CD4-positive, CD25-positive, alpha-beta regulatory T cell (primary cell): ENCODE results near the gene STARD10. TPM values are rescaled to one million over a fixed set of nuclear protein-coding genes. Genes with fewer than 3 reads are reported as not detected.
A peak's percentile ranks its signal among the peaks of the same experiment; 100 is the strongest.
"Not testable (repeated sequence)": the region's sequence is repeated elsewhere in the genome, so short reads cannot be mapped to it uniquely, and the experiment has no call there.

Experiments used
- ATAC-seq, 2 donors: fragments of 150-1000 bp; cut with Tn5 transposase; one replicate each; pipeline ENCODE4 v1.10.0; 2021; ENCODE audit warnings: low read depth in 2 of 2, moderate number of reproducible peaks in 2 of 2, moderate library complexity in 1 of 2
- DNase-seq, 3 donors: peaks; one replicate each; pipeline versions ENCODE4 v3.0.0 to v3.0.0-alpha.2; 2012 to 2022; ENCODE audit warnings: mixed read lengths in 1 of 3
- H3K27ac ChIP-seq: one replicate; pipeline ENCODE4 v1.7.0; 2013; ENCODE audit warnings: mild to moderate bottlenecking, low read length; ENCODE audit not compliant: insufficient read depth, poor library complexity, severe bottlenecking
- H3K27me3 ChIP-seq: one replicate; pipeline ENCODE4 v1.7.0; 2013; ENCODE audit warnings: low read length; ENCODE audit not compliant: control insufficient read depth, insufficient read depth
- H3K36me3 ChIP-seq: one replicate; pipeline ENCODE4 v1.7.0; 2013; ENCODE audit warnings: mild to moderate bottlenecking, low read length, moderate library complexity; ENCODE audit not compliant: control insufficient read depth, insufficient read depth
- H3K4me1 ChIP-seq: 2 replicates; pipeline ENCODE4 v1.7.0; 2013; ENCODE audit warnings: mild to moderate bottlenecking, low read length; ENCODE audit not compliant: insufficient read depth, control insufficient read depth, poor library complexity, severe bottlenecking
- H3K4me3 ChIP-seq: one replicate; pipeline ENCODE4 v1.7.0; 2013; ENCODE audit warnings: low read depth, mild to moderate bottlenecking, low read length, moderate library complexity
- H3K9me3 ChIP-seq, 2 experiments: 1 replicate in 1 of 2; 2 replicates in 1 of 2; pipeline ENCODE4 v1.7.0; 2013; ENCODE audit warnings: low read length in 2 of 2, mild to moderate bottlenecking in 1 of 2, moderate library complexity in 1 of 2; ENCODE audit not compliant: control insufficient read depth in 2 of 2
- H3K27ac Mint-ChIP-seq, 3 donors: one replicate each; pipeline ENCODE4 v1.8.0; 2020 to 2022; ENCODE audit warnings: mild to moderate bottlenecking in 3 of 3, mixed read lengths in 3 of 3, moderate library complexity in 2 of 3
- H3K27me3 Mint-ChIP-seq: one replicate; pipeline ENCODE4 v1.8.0; 2022; ENCODE audit warnings: mild to moderate bottlenecking, mixed read lengths
- H3K36me3 Mint-ChIP-seq: one replicate; pipeline ENCODE4 v1.8.0; 2020; ENCODE audit warnings: mixed read lengths
- H3K4me1 Mint-ChIP-seq, 4 donors: one replicate each; pipeline ENCODE4 v1.8.0; 2020 to 2022; ENCODE audit warnings: mixed read lengths in 4 of 4, mild to moderate bottlenecking in 1 of 4
- H3K4me3 Mint-ChIP-seq, 4 donors: one replicate each; pipeline ENCODE4 v1.8.0; 2020 to 2022; ENCODE audit warnings: mild to moderate bottlenecking in 4 of 4, mixed read lengths in 4 of 4, moderate library complexity in 3 of 4
- H3K9me3 Mint-ChIP-seq, 7 donors: one replicate each; pipeline ENCODE4 v1.8.0; 2020 to 2022; ENCODE audit warnings: mixed read lengths in 7 of 7, mild to moderate bottlenecking in 3 of 7, moderate library complexity in 2 of 7
- polyA plus RNA-seq, 4 donors: library from polyadenylated mRNA; unstranded; fragments of 300-500 nt; fragmentation: Illumina TruSeq; gene quantifications; one replicate each; pipeline ENCODE4 v1.2.3, GENCODE V29; 2021
- total RNA-seq: library from RNA; stranded (reverse); gene quantifications from one replicate; pipeline ENCODE4 v1.2.3, GENCODE V29; 2022

Gene STARD10
- total and polyA plus RNA-seq, 5 donors from 2014 or later, result 11.2 to 16.8 (median 13.9) TPM

DNA sequence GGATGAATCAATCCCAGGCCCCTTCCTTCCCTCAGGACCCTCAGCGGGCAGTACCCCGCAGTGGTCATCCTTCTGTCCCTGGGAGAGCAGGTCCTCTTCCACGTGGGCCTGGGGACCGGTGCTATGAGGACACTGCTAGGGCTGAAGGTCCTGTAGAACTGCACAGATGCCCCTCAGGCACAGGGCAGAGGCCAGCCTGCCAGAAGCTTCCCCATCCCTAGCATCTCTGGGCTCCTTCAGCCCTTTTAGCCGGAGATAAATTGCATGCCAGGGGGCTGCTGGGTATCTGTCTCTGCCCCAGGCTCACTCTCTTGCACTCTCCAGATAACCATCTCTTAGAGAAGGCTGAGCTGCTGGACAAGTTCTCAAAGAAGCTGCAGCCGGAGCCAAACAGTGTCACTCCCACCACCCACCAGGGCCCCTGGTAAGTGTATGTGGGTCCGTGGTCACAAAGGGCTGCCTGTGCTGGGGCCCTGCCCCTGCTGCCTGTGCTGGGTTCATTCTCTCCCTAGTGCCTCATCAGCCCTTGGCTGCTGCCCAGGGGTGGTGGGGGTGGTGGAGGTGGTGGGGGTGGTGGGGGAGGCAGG, 22.6 kb upstream of the STARD10 start:
- Mint-ChIP-seq H3K4me3 (peak overlapping the region; percentile 21 to 100 (median 98)), H3K4me1 (peaks cover 0 to 72% (median 27%) of the 10 kb centered on the region in 4 donors), H3K36me3 (peaks cover 25% of the 10 kb centered on the region), H3K9me3 (no peaks in the 10 kb centered on the region), H3K27ac (peak overlapping the region; percentile 90 to 99 (median 99)), H3K27me3 (peaks cover 5% of the 10 kb centered on the region)
- ATAC-seq (no peak), DNase-seq (no peak)
- Histone ChIP-seq H3K27ac (peak overlapping the region; percentile 21), H3K4me1 (peaks cover 49% of the 10 kb centered on the region), H3K9me3 (no peaks in the 10 kb centered on the region), H3K27me3 (no peaks in the 10 kb centered on the region), H3K36me3 (peaks cover 37% of the 10 kb centered on the region), H3K4me3 (no peak overlapping the region)

GRCh38 chr11:72815110-72815618, 21.3 kb upstream of the STARD10 start:
- ATAC-seq (no peak), DNase-seq (no peak)
- H3K27me3 ChIP-seq, result no peaks in the 10 kb centered on the region
- peaks cover 26% of the 10 kb centered on the region for H3K36me3 ChIP-seq
- H3K27ac Mint-ChIP-seq, result peak overlapping the region; percentile 92 to 99 (median 99)
- peaks cover 39% of the 10 kb centered on the region for H3K4me1 ChIP-seq
- peaks cover 0 to 71% (median 31%) of the 10 kb centered on the region in 4 donors for H3K4me1 Mint-ChIP-seq
- peaks cover 28% of the 10 kb centered on the region for H3K36me3 Mint-ChIP-seq
- H3K27me3 Mint-ChIP-seq, result peaks cover 5% of the 10 kb centered on the region
- H3K4me3 ChIP-seq, result peak overlapping the region; percentile 84
- H3K27ac ChIP-seq, result peak overlapping the region; percentile 99
- H3K9me3 ChIP-seq, result no peaks in the 10 kb centered on the region
- H3K9me3 Mint-ChIP-seq, result no peaks in the 10 kb centered on the region
- H3K4me3 Mint-ChIP-seq, result peak overlapping the region; percentile 98 to 100 (median 98)

GRCh38 chr11:72814286-72815109, 20.7 kb upstream of the STARD10 start, which contains the start of gene ATG16L2:
ATG16L2 (plus strand) TSS chr11:72814411; CDS start chr11:72814446, 35 bp downstream.
- Mint-ChIP-seq H3K36me3 (peaks cover 27% of the 10 kb centered on the region), H3K4me1 (peaks cover 0 to 69% (median 30%) of the 10 kb centered on the region in 4 donors), H3K4me3 (peak within 1 kb of the TSS; percentile 98 to 100 (median 99)), H3K27ac (peak within 1 kb of the TSS; percentile 96 to 99 (median 99)), H3K9me3 (no peaks in the 10 kb centered on the region), H3K27me3 (peaks cover 5% of the 10 kb centered on the region)
- peak; percentile 86 to 94 (median 92) for DNase-seq
- H3K4me3 ChIP-seq, result peak within 1 kb of the TSS; percentile 90
- no peaks in the 10 kb centered on the region for H3K27me3 ChIP-seq
- H3K36me3 ChIP-seq, result peaks cover 22% of the 10 kb centered on the region
- peak within 1 kb of the TSS; percentile 99 for H3K27ac ChIP-seq
- ATAC-seq, result peak; percentile 81
- no peaks in the 10 kb centered on the region for H3K9me3 ChIP-seq
- H3K4me1 ChIP-seq, result peaks cover 39% of the 10 kb centered on the region

DNA sequence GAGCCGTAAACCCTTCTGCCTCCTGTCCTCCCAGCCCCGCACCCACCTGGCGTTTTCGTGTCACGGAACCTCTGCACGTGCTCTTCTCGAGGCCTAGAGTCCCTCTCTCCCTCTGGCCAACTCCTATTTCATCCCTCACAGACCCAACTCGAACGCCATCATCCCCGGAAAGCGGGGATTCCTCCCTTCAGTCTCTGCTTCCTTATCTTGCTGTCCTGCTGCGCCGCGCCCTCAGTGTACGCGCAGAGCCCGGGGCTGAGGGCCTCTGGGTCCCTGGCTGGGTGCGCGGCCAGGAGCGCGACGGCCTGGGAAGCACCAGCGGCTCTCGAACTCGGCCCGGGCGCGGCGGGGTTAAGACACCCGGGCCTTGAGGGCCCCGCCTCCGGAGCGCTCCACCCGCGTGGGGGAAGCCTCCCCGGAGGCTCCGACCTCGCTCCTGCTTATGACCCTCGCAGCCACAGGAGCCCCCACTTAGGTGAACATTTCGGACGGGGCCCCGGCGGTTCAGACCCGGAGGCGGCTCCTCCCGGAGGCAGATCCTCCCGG, 20.0 kb upstream of the STARD10 start:
- H3K4me3 ChIP-seq, result peak overlapping the region; percentile 90
- Mint-ChIP-seq H3K4me1 (peaks cover 0 to 64% (median 30%) of the 10 kb centered on the region in 4 donors), H3K36me3 (peaks cover 20% of the 10 kb centered on the region), H3K9me3 (no peaks in the 10 kb centered on the region), H3K27ac (peak overlapping the region; percentile 96 to 99 (median 99)), H3K4me3 (peak overlapping the region; percentile 96 to 100 (median 99)), H3K27me3 (peaks cover 5% of the 10 kb centered on the region)
- no peaks in the 10 kb centered on the region for H3K27me3 ChIP-seq
- ATAC-seq (peak; percentile 70 to 71), DNase-seq (peak in 1 of 3 donors; percentile 90)
- peaks cover 39% of the 10 kb centered on the region for H3K4me1 ChIP-seq
- peaks cover 19% of the 10 kb centered on the region for H3K36me3 ChIP-seq
- peak overlapping the region; percentile 99 for H3K27ac ChIP-seq
- H3K9me3 ChIP-seq, result no peaks in the 10 kb centered on the region

- Mint-ChIP-seq H3K27me3 (peaks cover 5% of the 10 kb centered on the region), H3K9me3 (no peaks in the 10 kb centered on the region), H3K4me3 (peak overlapping the region; percentile 96 to 100 (median 99)), H3K4me1 (peaks cover 0 to 58% (median 31%) of the 10 kb centered on the region in 4 donors), H3K27ac (peak overlapping the region; percentile 96 to 99 (median 99)), H3K36me3 (peaks cover 18% of the 10 kb centered on the region)
- Histone ChIP-seq H3K36me3 (peaks cover 13% of the 10 kb centered on the region), H3K4me3 (peak overlapping the region; percentile 90), H3K9me3 (no peaks in the 10 kb centered on the region), H3K27me3 (no peaks in the 10 kb centered on the region), H3K27ac (peak overlapping the region; percentile 99), H3K4me1 (peaks cover 39% of the 10 kb centered on the region)
- DNase-seq, result peak; percentile 44 to 78 (median 52)
- peak in 1 of 2 donors; percentile 17 for ATAC-seq
Measured at GRCh38 chr11:72812967-72813739, 19.3 kb upstream of the STARD10 start.

DNA sequence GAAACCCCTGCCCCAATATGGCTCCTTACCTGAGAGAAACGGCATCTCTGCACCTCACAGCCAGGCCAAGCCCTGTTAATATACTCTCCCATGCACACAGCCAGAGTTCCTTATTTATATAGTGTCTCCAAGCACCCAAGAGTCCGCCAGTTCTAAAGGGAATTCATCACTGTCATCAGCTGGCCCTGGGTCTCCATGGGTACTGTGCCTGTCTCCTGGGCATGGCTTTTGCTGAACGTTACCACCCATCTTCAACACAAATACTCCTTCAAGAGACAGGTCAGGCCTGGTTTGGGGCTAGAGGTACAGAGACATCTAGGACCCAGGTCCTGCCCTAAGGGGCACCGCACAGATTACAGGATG, 18.7 kb upstream of the STARD10 start:
- no peaks in the 10 kb centered on the region for H3K27me3 ChIP-seq
- peaks cover 15% of the 10 kb centered on the region for H3K36me3 Mint-ChIP-seq
- H3K4me3 Mint-ChIP-seq, result peak overlapping the region; percentile 96 to 100 (median 99)
- peaks cover 39% of the 10 kb centered on the region for H3K4me1 ChIP-seq
- H3K9me3 ChIP-seq, result no peaks in the 10 kb centered on the region
- peaks cover 5% of the 10 kb centered on the region for H3K27me3 Mint-ChIP-seq
- no peaks in the 10 kb centered on the region for H3K9me3 Mint-ChIP-seq
- peak overlapping the region; percentile 90 for H3K4me3 ChIP-seq
- DNase-seq (no peak), ATAC-seq (no peak)
- peaks cover 7% of the 10 kb centered on the region for H3K36me3 ChIP-seq
- peak overlapping the region; percentile 99 for H3K27ac ChIP-seq
- H3K4me1 Mint-ChIP-seq, result peaks cover 0 to 52% (median 31%) of the 10 kb centered on the region in 4 donors
- peak overlapping the region; percentile 96 to 99 (median 99) for H3K27ac Mint-ChIP-seq

GRCh38 chr11:72811686-72812085, 17.8 kb upstream of the STARD10 start:
- H3K9me3 Mint-ChIP-seq, DNase-seq, H3K9me3 ChIP-seq, ATAC-seq, H3K27me3 Mint-ChIP-seq, H3K27me3 ChIP-seq, H3K36me3 ChIP-seq, H3K27ac ChIP-seq: not testable (repeated sequence)
- H3K27ac Mint-ChIP-seq, result peak overlapping the region in 1 of 3 donors; percentile 99
- peaks cover 0 to 44% (median 26%) of the 10 kb centered on the region in 4 donors for H3K4me1 Mint-ChIP-seq
- peak overlapping the region; percentile 44 to 100 (median 72) for H3K4me3 Mint-ChIP-seq
- H3K36me3 Mint-ChIP-seq, result peaks cover 12% of the 10 kb centered on the region
- Histone ChIP-seq H3K4me3 (peak overlapping the region; percentile 90), H3K4me1 (peaks cover 34% of the 10 kb centered on the region)
